Posterior cingulate gyrus (tissue), 11 donors: Measurements from ENCODE around the gene RASGRP3.
A peak's percentile ranks its signal among the peaks of the same experiment; 100 is the strongest.

Source experiments
- DNase-seq, 10 donors: peaks; one replicate each; pipeline versions ENCODE4 v3.0.0 to v3.0.0-alpha.2; 2020 to 2021; ENCODE audit warnings: mixed read lengths in 3 of 10
- intact Hi-C: fragments of 100-400 bp; cut with DNase I; formaldehyde crosslinking; loops from one replicate; pipeline ENCODE4 v1.15.1; 2023

The RASGRP3 gene

DNA sequence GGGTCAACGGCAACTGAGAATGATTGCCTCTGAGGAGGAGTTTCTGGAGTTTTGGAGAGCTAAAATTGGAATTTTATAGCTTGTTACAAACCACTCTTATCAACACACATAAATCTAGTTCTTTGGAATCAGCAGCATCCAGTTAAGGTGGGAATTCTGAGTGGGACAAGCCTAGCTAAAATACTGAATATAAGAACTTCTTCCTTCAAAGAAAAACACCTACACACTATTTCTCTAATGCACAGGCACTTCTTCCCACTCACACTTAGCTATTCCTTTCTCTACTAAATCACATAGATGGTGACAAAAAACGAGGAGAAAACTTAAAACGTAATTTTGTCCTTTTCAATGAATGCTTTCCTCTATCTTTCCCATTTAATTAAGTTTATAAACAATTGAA is 79.2 kb downstream of the RASGRP3 start:
- intact Hi-C loops, result no loop called here
- DNase-seq, result no peak

DNA sequence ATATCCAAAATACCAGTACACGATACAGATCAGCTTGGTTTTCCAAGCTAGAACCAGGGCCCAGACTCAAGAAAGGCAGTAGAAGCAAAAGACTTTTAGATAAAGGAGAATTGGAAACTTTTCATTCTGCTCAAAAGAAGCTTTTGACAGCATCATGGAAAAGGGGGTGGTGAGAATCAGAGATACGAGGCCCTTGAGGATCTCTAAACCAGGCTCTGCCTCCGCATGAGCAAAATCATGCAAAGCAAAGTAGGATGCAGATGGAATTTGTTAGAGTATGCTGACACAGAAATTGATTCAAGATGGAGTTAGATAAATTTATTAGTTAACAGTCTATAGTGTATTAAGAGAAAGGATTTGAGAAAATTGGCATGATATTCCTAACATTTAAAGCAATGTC is 82.9 kb downstream of the RASGRP3 start:
- intact Hi-C loops, result no loop called here
- DNase-seq, result no peak

DNA sequence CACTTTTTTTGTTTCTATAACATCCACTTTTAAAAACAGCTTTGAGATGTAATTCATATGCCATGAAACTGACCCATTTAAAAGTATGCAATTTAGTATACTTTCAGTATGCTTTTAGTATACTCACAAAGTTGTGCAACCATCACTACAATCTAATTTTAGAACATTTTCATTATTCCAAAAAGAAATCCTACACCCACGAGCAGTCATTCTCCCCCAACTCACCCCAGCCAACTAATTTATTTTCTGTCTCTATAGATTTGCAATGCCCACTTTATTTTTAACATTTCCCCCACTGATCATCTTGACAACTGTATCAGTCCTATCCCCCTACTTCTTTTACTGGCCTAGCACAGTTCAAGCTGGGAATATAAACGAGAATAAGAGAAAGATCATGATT is 83.6 kb downstream of the RASGRP3 start:
- intact Hi-C loops, result no loop called here
- DNase-seq, result no peak

DNA sequence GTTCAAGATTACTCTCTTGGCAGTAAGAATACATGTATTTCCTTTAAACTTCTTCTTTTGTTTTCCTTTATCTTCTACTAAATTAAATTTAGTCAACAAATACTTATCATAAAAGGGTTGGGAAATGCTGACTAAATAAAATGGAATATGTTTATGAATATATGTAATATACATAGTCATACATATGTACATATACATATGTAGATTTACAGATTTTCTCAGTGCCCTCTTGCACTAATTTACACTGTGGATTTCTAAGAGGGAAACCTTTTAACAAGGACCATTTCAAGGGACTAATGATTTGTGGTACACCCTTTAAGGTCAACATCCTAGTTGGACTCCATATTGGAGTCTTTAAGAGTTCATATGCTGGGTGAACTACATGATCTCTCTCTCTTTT is 85.4 kb downstream of the RASGRP3 start:
- intact Hi-C loops, result no loop called here
- no peak for DNase-seq

DNA sequence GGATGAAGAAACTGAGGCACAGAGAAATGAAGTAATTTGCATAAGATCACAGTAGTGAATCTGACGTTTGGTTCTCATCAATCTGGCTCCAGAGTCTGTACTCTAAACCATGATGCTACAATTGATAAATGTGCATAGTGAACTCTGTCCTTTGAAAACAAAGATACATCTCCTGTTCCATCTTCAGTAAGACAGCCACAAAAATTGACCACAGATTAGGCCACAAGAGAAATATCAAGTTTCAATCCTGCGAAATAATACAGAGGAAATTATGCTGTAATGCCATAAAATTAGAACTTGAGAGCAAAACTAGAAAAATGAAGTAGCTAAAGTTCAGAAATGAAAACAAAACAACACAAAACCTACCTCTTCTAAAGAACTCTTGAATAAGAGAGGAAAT is 94.2 kb downstream of the RASGRP3 start:
- intact Hi-C loops, result no loop called here
- DNase-seq, result no peak

DNA sequence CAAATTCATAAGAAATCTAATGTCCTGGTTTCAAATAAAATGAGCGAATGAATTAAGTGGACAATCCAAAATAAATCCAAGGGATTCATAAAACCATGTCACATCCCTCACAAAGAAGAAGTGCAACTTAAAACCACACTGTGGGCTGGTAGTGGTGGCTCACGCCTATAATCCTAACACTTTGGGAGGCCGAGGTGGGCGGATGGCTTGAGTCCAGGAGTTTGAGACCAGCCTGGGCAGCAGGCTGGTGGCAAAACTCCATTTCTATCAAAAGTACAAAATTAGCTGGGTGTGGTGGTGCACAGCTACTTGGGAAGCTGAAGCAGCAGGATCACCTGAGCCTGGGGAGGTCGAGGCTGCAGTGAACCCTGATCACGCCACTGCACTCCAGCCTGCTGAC is 97.2 kb downstream of the RASGRP3 start:
- DNase-seq, result peak in 5 of 10 donors; percentile 38 to 86 (median 76)
- intact Hi-C loops, result no loop called here

DNA sequence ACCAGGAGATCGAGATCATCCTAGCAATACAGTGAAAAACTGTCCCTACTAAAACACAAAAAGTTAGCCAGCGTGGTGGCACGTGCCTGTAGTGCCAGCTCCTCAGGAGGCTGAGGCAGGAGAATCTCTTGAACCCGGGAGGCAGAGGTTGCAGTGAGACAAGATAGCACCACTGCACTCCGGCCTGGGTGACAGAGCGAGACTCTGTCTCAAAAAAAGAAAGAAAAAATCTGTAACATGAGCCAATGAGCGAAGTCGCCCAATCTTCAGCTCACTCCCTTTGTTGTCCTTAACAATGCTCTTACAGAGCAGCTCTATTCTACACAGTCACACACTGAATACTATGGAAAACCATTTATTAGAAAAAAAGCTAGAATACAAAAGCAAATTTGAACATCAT is 100.6 kb downstream of the RASGRP3 start:
- intact Hi-C loops, result no loop called here
- peak in 3 of 10 donors; percentile 34 to 72 (median 70) for DNase-seq

DNA sequence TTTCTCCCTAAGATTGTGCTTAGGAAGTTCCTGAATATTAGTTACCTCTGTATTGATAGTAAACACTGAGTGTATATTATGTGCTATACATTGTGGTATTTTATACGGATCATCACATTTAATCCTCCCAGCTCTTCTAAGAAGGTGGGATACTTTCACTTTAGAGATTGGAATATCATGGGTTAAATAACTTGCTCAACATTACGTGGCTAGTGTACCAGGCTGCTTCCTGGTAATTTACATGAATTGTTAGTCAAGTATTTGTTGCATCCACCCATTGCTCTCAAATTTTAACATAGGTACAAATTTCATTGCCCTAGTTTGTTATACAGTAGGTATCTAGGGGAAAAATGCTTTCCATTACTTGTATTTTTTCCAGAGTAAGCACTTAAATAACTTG is 101.2 kb downstream of the RASGRP3 start:
- intact Hi-C loops, result no loop called here
- DNase-seq, result no peak

DNA sequence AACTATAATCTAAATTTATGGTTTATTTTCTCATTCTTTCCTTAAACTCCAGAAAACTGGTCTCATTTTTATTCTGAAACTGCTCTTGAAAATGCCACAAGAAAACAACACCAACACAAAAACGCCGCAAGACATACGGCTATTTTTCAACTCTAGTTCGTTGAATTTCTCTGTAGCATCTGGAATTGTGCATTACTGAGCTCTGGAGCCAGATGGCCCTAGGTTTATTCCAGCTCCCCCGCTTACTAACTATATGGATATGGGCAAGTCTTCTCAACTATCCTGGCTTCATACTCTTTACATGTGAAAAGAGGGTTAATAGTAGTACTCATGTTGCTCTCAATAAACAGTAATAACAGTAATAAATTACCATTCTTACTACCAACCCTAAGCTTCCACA is 102.8 kb downstream of the RASGRP3 start:
- DNase-seq, result no peak
- intact Hi-C loops, result no loop called here

DNA sequence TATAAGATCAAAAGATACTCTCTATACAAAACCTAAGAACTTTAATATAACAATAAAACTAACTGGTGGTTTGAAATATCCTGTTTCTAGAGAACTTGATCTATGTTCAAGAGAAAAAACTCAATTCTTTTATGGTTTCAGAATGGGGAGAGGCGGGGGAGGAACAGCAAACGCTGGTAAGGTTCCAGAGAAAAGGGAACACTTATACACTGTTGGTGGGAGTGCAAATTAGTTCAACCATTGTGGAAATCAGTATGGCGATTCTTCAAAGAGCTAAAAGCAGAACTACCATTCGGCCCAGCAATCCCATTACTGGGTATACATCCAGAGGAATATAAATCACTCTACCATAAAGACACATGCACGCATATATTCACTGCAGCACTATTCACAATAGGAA is 105.4 kb downstream of the RASGRP3 start:
- DNase-seq, result no peak
- intact Hi-C loops, result loop anchor here (2.0 to 10.0 kb wide), 6 partner anchors 107 to 1025 kb away; no protein-coding TSS in a partner anchor

DNA sequence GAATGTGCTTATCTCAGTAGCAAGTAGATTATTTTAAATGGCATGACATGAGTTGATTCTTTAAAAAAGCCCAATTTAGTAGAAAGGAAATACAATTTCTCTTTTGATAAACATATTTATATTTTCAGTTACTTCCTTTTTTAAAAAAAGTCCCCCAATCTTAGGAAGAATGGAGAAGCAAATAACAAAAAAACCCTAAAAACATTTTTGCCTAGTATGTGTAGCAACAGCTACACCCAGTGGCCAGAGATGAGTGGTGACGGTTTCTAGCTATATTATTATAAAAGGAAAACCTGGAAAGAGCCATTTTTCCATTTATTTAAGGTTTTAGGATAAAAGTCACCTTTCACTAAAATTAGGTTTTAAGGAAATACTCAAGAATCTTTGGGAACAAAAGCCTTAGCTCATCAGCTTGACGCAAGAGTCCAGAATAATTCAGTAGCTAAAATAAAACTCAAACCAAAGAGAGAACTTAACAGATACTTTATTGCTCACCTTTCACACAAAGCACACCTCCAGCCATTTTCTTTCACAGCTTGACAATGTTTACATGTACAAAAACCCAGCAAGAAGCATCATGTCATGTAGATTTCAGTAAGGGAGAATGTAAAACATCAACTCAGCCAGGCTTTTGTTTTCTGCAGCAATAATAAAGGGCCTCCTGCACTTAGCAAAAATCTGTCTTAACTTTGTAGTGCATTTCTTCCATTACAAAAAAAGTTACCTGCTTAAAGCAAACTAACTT is 106.9 kb downstream of the RASGRP3 start:
- intact Hi-C loops, result loop anchor here (2.0 to 10.0 kb wide), 6 partner anchors 109 to 1026 kb away; no protein-coding TSS in a partner anchor
- peak in 3 of 10 donors; percentile 48 to 81 (median 49) for DNase-seq

DNA sequence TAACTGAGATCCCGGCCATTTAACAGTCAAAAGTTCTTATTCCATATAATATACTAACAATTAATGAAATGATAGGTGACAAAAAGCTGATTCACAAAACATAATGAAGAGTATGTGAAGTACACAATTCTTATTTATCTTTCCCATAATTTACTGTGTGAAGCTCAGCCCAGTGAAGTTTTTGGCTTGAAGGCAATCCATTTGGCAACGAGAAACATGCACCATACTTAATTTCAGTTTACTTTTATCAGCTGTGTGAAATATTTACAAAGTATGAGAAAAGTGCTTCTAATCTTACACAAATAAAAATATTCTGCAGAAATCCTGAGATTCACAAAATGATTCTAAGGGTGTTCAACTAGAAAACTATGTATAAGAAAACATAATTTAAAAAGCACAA is 110.3 kb downstream of the RASGRP3 start:
- intact Hi-C loops, result loop anchor here (10.0 kb wide), 2 partner anchors 142 to 172 kb away; no protein-coding TSS in a partner anchor
- no peak for DNase-seq

DNA sequence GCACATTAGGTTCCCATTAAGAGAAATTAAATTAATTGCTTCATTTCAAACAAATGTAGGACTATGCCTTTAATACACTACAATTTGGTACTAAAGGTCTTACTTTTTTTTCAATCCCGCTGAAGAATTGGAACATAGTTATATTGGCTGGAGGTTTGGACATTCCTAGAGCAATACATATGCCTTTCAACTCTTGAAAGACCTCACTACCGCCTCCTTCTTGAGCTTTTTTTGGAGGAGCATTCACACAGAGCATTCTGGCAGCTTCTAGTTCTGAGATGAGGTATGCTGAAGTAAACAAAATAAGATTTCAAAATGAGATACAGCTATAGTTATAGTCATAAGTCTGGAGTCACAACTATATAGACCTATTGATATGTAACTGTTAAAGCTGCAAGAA is 111.8 kb downstream of the RASGRP3 start:
- intact Hi-C loops, result loop anchor here (10.0 kb wide), 2 partner anchors 143 to 173 kb away; no protein-coding TSS in a partner anchor
- DNase-seq, result no peak

DNA sequence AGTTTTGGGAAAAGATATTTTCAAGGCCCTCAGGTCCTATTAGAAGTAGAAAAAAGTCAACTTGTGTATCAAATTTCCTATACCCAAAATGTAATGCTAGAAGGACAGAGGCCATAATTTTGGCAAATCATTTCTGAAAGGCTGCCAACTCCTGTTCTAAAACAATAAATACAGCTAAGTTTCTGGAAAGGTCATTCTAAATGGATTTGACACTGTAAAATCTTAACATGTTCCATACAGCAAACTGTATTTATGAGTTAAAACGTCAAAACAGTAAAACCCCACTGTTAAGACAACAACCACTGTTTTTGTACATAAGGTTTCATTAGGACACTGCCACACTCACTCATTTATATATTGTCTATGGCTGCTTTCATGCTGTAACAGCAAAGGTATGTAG is 113.0 kb downstream of the RASGRP3 start:
- intact Hi-C loops, result loop anchor here (10.0 kb wide), 2 partner anchors 145 to 175 kb away; no protein-coding TSS in a partner anchor
- no peak for DNase-seq

DNA sequence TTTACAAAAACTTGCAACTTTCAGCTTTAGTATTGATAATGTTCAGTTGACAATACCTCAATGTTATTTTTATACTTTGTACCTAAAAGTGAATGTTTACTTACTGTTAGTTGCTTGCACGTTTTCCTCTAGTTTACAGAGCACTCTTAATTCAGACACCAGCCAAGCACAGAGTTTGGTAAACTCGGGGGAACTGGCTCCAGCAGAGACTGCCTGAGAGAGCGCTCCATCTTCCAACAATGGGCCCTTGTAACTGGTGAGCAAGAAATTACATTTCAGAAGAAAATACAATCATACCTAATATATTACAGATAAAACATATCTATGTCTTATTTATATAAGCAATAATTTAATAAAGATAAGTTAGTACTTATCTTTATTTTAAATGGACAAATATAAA is 118.9 kb downstream of the RASGRP3 start:
- intact Hi-C loops, result loop anchor here (5.0 kb wide), 1 partner anchor 118 kb away; the partner anchor contains the start of gene RASGRP3
- DNase-seq, result peak in 1 of 10 donors; percentile 21

DNA sequence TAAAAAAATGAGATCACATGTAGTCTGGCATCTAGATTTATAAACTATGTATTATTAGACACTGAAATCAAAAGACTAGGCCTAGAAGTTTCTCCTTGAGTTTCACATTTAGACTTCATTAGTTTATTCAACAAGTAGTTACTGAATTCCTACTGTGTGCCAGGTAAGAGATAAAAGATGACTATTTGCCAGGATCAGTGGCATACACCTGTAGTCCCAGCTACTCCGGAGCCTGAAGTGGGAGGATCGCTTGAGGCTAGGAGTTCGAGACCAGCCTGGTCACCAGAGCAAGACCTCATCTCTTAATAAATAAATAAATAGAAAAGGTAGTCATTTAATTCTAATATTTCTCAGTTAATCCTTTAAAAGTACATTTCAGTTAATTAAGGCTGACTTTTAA is 120.6 kb downstream of the RASGRP3 start:
- intact Hi-C loops, result loop anchor here (5.0 kb wide), 1 partner anchor 120 kb away; the partner anchor contains the start of gene RASGRP3
- DNase-seq, result no peak

DNA sequence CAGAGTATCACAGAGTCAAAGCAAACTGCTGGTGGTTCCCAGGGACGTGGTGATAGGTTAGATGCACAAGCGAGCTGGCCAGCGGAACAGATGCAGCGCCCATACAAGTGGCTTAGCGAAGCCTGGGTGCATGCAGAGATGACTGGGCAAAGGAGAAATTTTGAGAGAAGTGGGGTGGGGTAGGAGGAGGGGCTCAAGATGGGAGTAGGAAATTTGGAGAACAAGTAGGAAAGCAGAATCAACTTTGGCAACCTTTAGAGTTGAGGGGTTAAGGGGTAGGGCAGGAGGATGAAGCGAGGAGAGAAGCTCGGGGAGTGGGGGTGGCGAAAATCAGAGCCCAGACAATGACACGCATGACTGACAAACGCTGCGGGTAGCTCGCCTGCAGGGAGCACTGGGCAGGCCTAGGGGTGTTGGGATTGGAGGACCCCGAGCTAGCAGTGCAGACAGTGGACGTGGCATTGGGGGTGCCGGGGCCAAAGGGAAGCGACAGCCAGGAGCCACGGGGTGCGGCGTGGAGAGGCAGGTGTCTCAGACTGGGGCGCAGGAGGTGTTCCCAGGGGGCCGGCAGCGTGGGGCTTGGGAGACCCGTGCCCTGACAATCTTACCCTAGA is 122.2 kb downstream of the RASGRP3 start:
- intact Hi-C loops, result loop anchor here (5.0 kb wide), 1 partner anchor 121 kb away; the partner anchor contains the start of gene RASGRP3
- peak in 3 of 10 donors; percentile 26 to 84 (median 67) for DNase-seq

DNA sequence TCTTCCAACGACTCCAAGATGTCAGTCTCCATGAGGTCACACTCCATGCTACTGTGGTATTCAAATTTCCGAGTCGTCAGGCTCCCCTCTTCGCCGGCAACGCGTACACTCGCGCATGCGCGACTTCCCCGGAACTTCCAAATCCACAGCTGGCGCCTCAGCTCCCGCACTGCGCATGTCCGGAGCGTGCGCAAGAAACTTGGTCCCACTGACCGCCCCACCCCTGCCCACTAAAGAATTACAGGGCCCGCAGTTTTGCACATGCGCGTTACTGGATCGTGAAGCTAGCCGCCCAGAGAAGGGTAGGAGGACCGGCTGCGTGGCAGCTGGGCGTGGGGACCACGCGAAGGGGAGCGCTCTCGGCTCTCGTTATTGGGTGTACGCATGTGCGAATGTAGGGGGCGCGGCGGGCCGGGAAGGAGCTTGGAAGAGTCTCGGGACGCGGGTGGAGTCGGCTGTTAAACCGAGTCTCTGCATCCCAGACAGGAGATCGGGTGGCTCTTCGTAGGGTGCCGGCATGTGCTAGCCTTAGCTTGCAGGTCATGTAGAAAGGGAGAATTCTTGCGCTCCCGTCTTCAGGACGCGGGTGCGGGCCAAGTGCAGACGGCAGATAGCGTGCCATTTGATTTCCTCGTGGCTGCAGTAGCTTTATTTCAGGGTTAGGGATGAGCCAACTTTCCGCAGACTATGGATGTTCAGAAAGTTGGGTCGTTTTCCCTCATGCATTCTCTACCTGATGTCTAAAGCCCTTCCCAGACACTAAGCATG is 122.9 kb downstream of the RASGRP3 start, which contains the start of gene FAM98A:
Gene FAM98A, minus strand, starts transcription at position 125 of the 768 bp plus-strand sequence. Its CDS starts 78 bp downstream, at position 47.
- intact Hi-C loops, result loop anchor here (5.0 kb wide), 1 partner anchor 122 kb away; the partner anchor contains the start of gene RASGRP3
- DNase-seq, result peak; percentile 97 to 100 (median 98)

DNA sequence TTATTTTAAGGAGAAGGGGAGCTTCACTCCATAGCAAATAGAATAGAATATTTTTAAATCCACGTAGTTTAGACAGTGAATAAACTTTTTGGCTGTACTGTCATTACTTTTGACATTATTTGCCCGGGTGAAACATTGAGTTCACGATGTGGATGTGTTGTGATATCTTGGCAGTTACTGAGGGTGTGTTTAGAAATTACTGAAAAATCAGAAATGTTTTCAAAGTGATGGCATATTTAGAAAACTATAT is 123.4 kb downstream of the RASGRP3 start:
- no peak for DNase-seq
- intact Hi-C loops, result loop anchor here (5.0 kb wide), 1 partner anchor 123 kb away; the partner anchor contains the start of gene RASGRP3

DNA sequence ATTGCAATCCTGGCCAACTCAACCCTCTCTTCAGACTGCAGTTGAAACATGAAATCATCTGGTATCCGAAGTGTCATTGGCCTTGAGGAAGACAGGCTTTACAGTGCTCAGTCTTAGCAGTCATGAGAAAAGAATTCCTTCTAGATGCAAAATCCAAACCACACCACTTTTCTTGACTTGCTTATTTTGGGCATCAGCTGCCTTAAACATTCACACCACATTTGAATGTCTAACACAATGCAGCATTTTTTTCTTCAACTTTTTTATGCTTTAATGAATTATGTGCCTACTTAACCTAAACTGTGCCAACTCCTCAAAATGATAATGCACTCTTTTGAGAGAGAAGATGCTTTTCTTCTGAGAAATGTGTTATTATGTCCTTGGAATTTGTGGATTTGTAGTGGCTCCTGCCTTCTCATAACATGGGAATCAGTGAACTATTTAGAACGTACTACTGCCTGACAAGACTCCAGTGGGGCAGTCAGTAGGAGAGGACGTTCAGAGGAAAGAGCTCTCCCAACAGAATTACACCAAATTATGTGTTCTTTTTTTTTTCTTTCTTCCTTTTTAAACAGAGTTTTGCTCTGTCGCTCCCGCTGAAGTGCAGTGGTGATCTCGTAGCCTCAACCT is 125.9 kb downstream of the RASGRP3 start:
- intact Hi-C loops, result no loop called here
- DNase-seq, result no peak
